ENCODE data around the gene LIN9. TPM values are rescaled to one million over a fixed set of nuclear protein-coding genes. Genes with fewer than 3 reads are reported as not detected.

The LIN9 gene
- total and polyA plus RNA-seq, 2 of the 8 experiments (the other 6 are each of a cell fraction or from before 2014, with no cell fraction given): 5.6 to 12.6 TPM

- ChIA-PET POLR2A (ENCODE audit: partially characterized antibody) (interaction anchor here (0.6 to 1.5 kb wide), 3 partner anchors 21 to 153 kb away, joined by 3 to 4 read pairs (median 3); no protein-coding TSS in a partner anchor), CTCF (ENCODE audit: partially characterized antibody) (interaction anchor here (1.7 to 3.4 kb wide), 2 partner anchors 10 to 24 kb away, joined by 5 to 9 read pairs; no protein-coding TSS in a partner anchor)
- Histone ChIP-seq H2BK5ac (ENCODE audit: low read depth, low read length) (no peak overlapping the region), H3K23ac (ENCODE audit: insufficient read length) (no peak overlapping the region), H4K8ac (ENCODE audit: extremely low read depth, insufficient read depth, low read length) (no peak overlapping the region), H3K36me3 (ENCODE audit: control insufficient read depth in 2 of 4, insufficient read depth in 4 of 4, low read length in 3 of 4) (peaks cover 2 to 15% (median 9%) of the 10 kb centered on the region in 4 experiments; a peak in 5 of 8 replicates), H3K79me1 (ENCODE audit: low read depth, low read length) (peaks cover 7% of the 10 kb centered on the region), H4K20me1 (replicated peaks in 1 of 2; ENCODE audit: control insufficient read depth in 1 of 2, insufficient read depth in 2 of 2, low read length in 2 of 2) (peaks cover 3 to 5% of the 10 kb centered on the region in 2 experiments), H2BK12ac (ENCODE audit: low read depth, low read length) (no peak overlapping the region), H3K27ac (ENCODE audit: low read depth, low read length) (no peak overlapping the region), H2BK15ac (ENCODE audit: low read length) (no peak overlapping the region), H3K23me2 (ENCODE audit: low read depth, low read length) (peaks cover 2% of the 10 kb centered on the region; the same call in 1 of the 2 replicates), H3K14ac (ENCODE audit: insufficient read length) (no peak overlapping the region), H2BK20ac (ENCODE audit: low read length) (no peak overlapping the region), H2BK120ac (replicated peaks; ENCODE audit: low read depth, low read length) (no peak overlapping the region), H3K4me3 (ENCODE audit: extremely low read depth in 1 of 4, insufficient read depth in 2 of 4, low read depth in 3 of 4, low read length in 4 of 4) (no peak overlapping the region), H3K27me3 (replicated peaks in 1 of 4; ENCODE audit: control insufficient read depth in 3 of 4, extremely low read depth in 1 of 4, insufficient read depth in 3 of 4, low read length in 3 of 4) (no peaks in the 10 kb centered on the region), H3K18ac (ENCODE audit: extremely low read depth, low read length) (no peak overlapping the region), H4K91ac (replicated peaks; ENCODE audit: insufficient read length, low read length) (no peak overlapping the region), H2AFZ (ENCODE audit: low read length) (no peak overlapping the region), H3K4me2 (ENCODE audit: insufficient read depth in 1 of 2, low read depth in 2 of 2, low read length in 2 of 2) (no peak overlapping the region), H3K79me2 (ENCODE audit: control insufficient read depth in 1 of 2, insufficient read depth in 2 of 2, low read length in 2 of 2) (peaks cover 0 to 68% of the 10 kb centered on the region in 2 experiments), H3K9me3 (ENCODE audit: insufficient read depth in 2 of 2, low read depth in 1 of 2, low read length in 1 of 2) (no peaks in the 10 kb centered on the region), H4K5ac (ENCODE audit: insufficient read length, low read depth, low read length) (no peak overlapping the region), H2AK5ac (ENCODE audit: low read depth, low read length) (no peak overlapping the region), H3K4ac (replicated peaks; ENCODE audit: insufficient read length, low read depth, low read length) (no peak overlapping the region), H3K9ac (replicated peaks in 1 of 4; ENCODE audit: extremely low read depth in 1 of 4, low read depth in 3 of 4, low read length in 3 of 4) (no peak overlapping the region), H3K4me1 (replicated peaks in 1 of 4; ENCODE audit: control insufficient read depth in 3 of 4, insufficient read depth in 4 of 4, low read length in 3 of 4) (peaks cover 0 to 5% (median 3%) of the 10 kb centered on the region in 4 experiments; a peak in 2 of 7 replicates), H3K56ac (replicated peaks; ENCODE audit: insufficient read length, low read depth, low read length) (no peak overlapping the region)
- TF ChIP-seq MAX (IDR thresholded peaks at IDR 0.05): no peak
- no peak for TF ChIP-seq CBX8 (IDR thresholded peaks at IDR 0.05; ENCODE audit: borderline replicate concordance, low read depth, low read length)
- no peak for TF ChIP-seq SIRT6 (IDR thresholded peaks at IDR 0.05; ENCODE audit: low read length)
- 93% methylated on average over 1 of the region's 1 CpG; no CpG with 5 or more reads in 1 of the 2 experiments for WGBS, 2 experiments (ENCODE audit: extremely low coverage in 1 of 2, insufficient coverage in 1 of 2, insufficient read length in 1 of 2, insufficient replicate concordance in 2 of 2, low coverage in 1 of 2, low lambda C conversion rate in 2 of 2, missing lambda C conversion rate in 1 of 2)
- FAIRE-seq (no peak), DNase-seq (ENCODE audit: low read depth in 1 of 2, low spot score in 2 of 2) (no peak)
Observed at GRCh38 chr1:226302731-226303130, 6.2 kb downstream of the LIN9 start.

All from H1 (cell line).